Fibroblast of peridontal ligament (primary cell): ENCODE data around the gene U2AF1L4.

Experiments
- DNase-seq: peaks from one replicate; pipeline ENCODE4 v3.0.0-alpha.2; 2010; ENCODE audit errors: extremely low read depth

The U2AF1L4 gene

DNA sequence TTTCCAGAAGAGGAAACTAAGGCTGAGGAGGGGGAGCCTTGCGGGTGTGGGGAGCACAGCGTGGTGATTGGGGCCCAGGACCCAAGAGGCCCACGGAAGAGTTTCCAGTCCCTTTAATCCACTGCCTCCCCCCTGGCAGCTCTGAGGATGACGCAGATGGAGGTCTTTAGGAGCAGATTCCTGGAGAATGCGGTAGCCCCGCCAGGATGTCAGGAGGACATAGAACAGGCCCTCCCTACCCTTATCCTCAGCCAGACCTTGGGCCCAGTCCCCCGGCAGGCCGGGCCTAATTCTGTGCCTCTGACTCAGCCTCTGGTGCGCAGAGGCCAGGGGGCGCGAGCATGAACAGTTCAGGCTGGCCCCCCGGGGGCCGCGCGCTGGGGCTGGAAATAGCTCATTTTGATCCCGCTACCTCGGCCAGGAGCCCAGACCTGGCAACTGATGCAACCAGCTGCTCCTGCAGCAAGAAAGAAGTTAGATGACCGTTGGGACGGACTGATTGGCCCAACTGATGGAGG lies 12.1 kb upstream of the U2AF1L4 start:
- peak; percentile 95 for DNase-seq

GRCh38 chr19:35756377-35757230 lies 11.4 kb upstream of the U2AF1L4 start, which contains the start of gene HSPB6:
Gene HSPB6, minus strand, starts transcription at chr19:35757029. Its CDS starts 21 bp downstream, at chr19:35757008.
- peak; percentile 36 for DNase-seq

DNA sequence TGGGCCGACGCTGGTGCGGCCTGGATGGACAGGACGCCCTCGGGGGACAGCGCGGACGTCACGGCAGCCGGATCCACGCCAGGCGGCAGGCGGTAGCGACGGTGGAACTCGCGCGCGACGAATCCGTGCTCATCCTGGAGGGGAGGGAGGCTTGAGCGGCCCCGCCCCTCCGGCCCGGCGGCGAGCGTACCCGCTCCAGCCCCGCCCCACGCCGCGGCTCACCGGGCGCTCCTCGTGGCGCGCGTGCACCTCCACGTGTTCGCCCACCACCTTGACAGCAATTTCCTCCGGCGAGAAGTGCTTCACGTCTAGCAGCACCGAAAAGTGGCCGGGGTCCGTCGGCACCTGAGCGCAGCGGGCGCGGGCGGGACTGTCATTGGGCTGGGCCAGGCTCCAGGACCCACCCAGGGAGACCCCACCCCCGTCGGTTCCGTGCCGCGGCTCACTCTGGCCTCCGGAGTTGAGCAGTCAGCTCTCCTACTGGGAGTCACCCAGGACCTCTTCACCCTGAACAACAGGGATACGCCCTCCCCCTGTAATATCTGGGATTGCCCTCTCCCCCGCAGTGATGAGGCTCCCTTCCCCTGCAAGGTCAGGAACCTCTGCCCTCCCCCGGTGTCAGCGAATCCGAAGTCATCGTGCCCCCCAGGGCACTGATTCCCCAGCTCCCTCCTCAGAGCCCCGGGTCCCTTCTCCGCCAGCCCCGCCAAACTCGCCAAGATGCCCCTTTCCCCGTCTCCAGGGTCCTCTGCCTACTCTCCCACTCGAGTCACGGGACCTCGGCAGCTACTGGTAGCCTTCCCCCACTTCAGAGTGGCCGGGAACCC lies 10.5 kb upstream of the U2AF1L4 start:
- DNase-seq = no peak

DNA sequence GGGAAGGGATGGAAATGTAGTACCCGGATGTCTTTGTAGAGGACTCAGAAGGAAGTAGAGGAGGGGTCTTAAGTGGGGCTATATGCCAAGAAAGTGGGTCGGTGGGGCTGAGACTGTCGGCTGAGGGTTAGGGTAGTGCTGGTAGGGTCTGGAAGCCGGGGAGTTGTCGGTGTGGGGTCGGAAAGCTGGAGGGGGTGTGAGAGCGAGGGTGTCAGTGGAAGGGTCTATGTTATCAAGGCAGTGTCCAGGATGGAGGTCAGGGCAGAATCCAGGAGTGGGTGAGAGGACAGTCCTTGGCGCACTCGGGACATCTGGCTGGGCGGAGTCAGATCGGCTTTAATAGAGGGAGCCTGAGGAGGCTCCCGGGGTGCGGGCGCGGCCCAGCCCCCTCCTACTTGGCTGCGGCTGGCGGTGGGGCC lies 9.9 kb upstream of the U2AF1L4 start:
- no peak for DNase-seq

- no peak for DNase-seq
These were observed 9.3 kb upstream of the U2AF1L4 start for GRCh38 chr19:35754370-35755130.

DNA sequence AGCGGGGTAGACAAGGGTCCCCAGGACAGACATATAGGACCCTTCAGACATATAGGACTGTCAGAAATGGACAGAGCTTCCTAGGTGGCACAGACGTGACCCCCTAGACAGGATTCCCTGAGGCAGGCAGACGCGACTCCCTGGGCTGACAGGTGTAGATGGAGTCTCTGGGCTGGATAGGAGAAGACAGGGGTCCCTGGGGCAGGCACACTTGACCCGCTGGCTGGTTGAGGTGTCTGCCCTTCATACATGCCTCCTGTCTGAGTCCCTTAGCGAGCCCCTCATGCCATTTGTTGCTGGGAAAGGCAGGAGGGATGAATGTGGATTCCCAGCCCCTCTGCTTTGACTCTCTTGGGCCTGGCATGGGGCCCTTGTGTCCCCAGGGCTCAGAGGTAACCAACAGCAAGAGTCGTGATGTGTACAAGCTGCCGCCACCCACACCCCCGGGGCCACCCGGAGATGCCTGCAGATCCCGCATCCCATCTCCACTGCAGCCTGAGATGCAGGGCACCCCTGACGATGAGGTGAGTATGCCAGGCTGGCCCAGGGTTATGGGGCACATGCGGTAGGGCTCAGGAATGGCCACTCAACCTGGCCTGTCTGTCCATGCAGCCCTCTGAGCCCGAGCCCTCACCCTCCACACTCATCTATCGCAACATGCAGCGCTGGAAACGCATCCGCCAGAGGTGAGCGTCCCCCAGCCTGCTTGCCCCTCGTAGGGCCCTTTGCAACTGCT lies 8.6 kb upstream of the U2AF1L4 start:
- DNase-seq = no peak

- no peak for DNase-seq
These were observed 7.6 kb upstream of the U2AF1L4 start for GRCh38 chr19:35752746-35753350.

- no peak for DNase-seq
These were observed 6.9 kb upstream of the U2AF1L4 start for GRCh38 chr19:35751839-35752745.

GRCh38 chr19:35750167-35750566 lies 4.9 kb upstream of the U2AF1L4 start:
- DNase-seq = no peak

GRCh38 chr19:35748106-35749020 lies 3.1 kb upstream of the U2AF1L4 start, which contains the start of gene LIN37:
Gene LIN37, plus strand, starts transcription at chr19:35748576. Its CDS starts 149 bp downstream, at chr19:35748725.
- peak; percentile 100 for DNase-seq

DNA sequence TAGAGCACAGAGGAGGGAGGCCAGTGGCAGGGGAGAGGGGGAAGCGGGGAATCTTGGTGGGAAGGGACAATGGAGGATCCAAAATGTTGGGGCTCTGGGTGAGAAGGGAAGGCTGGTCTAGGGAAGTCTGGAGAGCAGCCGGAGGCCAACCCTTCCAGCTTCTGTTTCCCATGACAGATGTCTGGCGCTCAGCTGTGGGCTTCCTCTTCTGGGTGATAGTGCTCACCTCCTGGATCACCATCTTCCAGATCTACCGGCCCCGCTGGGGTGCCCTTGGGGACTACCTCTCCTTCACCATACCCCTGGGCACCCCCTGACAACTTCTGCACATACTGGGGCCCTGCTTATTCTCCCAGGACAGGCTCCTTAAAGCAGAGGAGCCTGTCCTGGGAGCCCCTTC lies 1.3 kb upstream of the U2AF1L4 start:
- DNase-seq = no peak

DNA sequence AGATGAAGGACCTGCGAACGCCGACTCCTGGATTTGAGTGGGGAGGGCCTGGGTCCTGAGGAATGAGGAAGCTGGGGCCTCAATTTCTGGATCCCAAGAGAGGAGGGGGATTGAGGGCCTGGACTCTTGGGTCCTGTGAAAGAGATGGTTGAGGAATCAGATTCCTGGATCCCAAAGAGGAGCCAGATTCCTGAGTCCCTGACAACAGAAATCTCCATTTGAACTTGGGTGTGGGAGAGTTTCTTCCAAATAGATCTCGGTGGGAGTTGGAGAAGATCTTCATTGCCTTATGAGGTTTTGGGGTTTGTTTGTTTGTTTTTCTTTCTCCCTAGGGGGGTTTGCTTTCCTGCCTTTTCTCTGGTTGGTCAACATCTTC lies 857 bp upstream of the U2AF1L4 start:
- peak; percentile 8 for DNase-seq

DNA sequence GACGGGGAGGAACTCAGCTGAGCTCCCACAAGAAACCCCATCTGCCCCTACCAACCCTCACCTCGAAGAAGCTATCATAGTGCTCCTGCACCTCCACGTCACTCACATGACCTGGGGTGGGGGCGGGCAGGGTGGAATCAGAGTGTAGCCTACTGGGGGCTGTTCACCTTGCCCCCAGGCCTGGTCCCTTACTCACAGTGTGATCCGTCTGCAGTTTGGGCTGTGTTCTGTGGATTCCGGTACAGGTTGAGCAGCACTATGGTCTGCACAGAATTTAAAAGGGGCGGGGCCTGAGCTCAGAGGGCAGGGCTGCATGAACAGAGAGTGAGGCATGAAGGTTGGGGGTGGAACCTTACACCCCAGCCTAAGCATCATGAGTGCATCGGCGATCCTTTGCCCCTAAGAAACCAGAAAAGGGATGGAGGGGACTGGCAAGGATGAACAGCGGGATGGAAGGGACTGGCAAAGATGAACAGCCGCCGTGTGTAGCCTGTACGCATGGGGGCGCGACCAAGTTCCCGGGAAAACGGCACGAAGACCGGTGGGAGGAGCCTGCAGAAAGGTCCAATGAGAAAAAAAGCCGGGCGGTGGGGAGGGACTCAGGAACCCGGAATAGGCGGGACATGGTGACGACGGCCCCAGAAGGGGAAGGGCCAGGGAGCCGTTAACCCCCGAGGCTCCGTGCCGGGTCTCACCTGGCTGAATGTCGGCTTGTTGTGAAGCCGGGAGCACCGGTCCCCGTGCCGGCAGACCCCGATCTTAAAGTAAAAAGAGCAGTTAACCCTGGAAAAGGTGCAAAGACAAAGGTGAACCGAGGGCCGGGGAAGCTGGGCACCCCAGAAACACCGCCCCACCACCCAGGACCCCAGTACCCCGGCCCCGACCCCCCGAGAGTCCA lies 539 bp downstream of the U2AF1L4 start:
- peak; percentile 94 for DNase-seq

- DNase-seq = no peak
These were observed 1.4 kb downstream of the U2AF1L4 start for GRCh38 chr19:35743640-35744429.

DNA sequence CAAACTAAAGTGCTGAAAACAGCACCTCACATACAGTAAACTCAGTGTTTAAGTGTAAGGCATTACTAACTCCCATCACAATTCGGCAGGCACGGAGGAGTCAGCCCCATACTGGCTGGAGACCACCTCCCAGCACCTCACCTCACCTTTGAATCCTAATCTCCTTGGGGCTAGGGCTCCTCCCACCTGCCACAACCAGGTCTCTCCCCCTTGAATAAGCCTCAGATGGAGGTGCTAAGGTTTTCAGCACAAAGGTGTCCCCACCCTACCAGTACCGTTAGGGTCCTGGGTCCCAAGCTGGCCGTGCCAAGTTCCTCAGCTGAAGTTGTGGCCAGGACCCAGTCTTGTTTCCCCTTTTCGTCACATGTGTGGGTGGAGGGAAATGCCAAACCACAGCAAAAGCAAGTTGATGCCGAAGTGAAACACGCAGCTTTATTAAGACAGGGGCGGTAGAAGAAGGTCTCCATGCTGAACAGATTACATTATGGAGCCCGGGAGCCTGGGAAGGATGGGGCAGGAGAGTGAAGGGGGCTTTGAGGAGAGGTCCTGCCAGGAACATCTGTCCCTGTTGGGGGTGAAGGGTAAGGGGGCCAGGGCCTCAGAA lies 3.0 kb downstream of the U2AF1L4 start, which contains the start of gene IGFLR1:
TSS of gene IGFLR1 (minus strand) at position 332 of the 604 bp plus-strand sequence. CDS start 1,272 bp downstream, outside the sequence.
- DNase-seq = no peak

GRCh38 chr19:35741203-35741515 lies 4.1 kb downstream of the U2AF1L4 start:
- no peak for DNase-seq
